ENCODE results near the gene ORAI3. TPM values are rescaled to one million over a fixed set of nuclear protein-coding genes. Genes with fewer than 3 reads are reported as not detected.

The ORAI3 gene
- total RNA-seq, 2 experiments from 2014 or later, result 7.6 to 10.9 TPM

GRCh38 chr16:31002250-31002700 lies 53.4 kb downstream of the ORAI3 start:
- no peak for TF ChIP-seq CTCF (IDR thresholded peaks at IDR 0.05)
- Mint-ChIP-seq H3K9me3 (no peaks in the 10 kb centered on the region), H3K4me3 (no peak overlapping the region), H3K27me3 (no peaks in the 10 kb centered on the region), H3K4me1 (ENCODE audit: low read depth) (no peaks in the 10 kb centered on the region), H3K27ac (no peak overlapping the region), H3K36me3 (ENCODE audit: low read depth) (no peaks in the 10 kb centered on the region)
- POLR2A ChIA-PET, result interaction anchor here (1.0 to 1.4 kb wide), 2 partner anchors 12 to 178 kb away, joined by 3 to 4 read pairs; partner anchors contain the start of gene FUS
- ATAC-seq, result no peak
- DNase-seq, result no peak
- intact Hi-C loops (cut with micrococcal nuclease), result no loop called here
- CTCF ChIA-PET, result interaction anchor here (0.6 to 1.8 kb wide), 4 partner anchors 17 to 94 kb away, joined by 3 to 8 read pairs (median 3); partner anchors contain the start of gene HSD3B7

- CTCF ChIA-PET, result interaction anchor here (0.6 to 1.8 kb wide), 4 partner anchors 18 to 93 kb away, joined by 3 to 8 read pairs (median 3); partner anchors contain the start of gene HSD3B7
- H3K27ac Mint-ChIP-seq, result no peak overlapping the region
Measured at GRCh38 chr16:31002862-31003341, 54.0 kb downstream of the ORAI3 start.

GRCh38 chr16:31003744-31004143 lies 54.9 kb downstream of the ORAI3 start:
- POLR2A ChIA-PET, result interaction anchor here (1.4 kb wide), 1 partner anchor 10 kb away, joined by 4 read pairs; no protein-coding TSS in a partner anchor
- DNase-seq (no peak), ATAC-seq (no peak)
- H3K27me3 Mint-ChIP-seq, result no peaks in the 10 kb centered on the region
- TF ChIP-seq CTCF (IDR thresholded peaks at IDR 0.05), result no peak
- CTCF ChIA-PET, result interaction anchor here (1.1 to 1.8 kb wide), 2 partner anchors 18 to 19 kb away, joined by 3 to 8 read pairs; partner anchors contain the start of gene HSD3B7
- no peak overlapping the region for H3K27ac Mint-ChIP-seq
- no peaks in the 10 kb centered on the region for H3K4me1 Mint-ChIP-seq (ENCODE audit: low read depth)
- intact Hi-C loops (cut with micrococcal nuclease), result no loop called here
- no peaks in the 10 kb centered on the region for H3K9me3 Mint-ChIP-seq
- no peak overlapping the region for H3K4me3 Mint-ChIP-seq
- no peaks in the 10 kb centered on the region for H3K36me3 Mint-ChIP-seq (ENCODE audit: low read depth)

More at GRCh38 chr16:31002862-31003341, 54.0 kb downstream of the ORAI3 start:
- H3K27me3 Mint-ChIP-seq, result no peaks in the 10 kb centered on the region
- DNase-seq (no peak), ATAC-seq (no peak)
- H3K36me3 Mint-ChIP-seq (ENCODE audit: low read depth), result no peaks in the 10 kb centered on the region
- H3K9me3 Mint-ChIP-seq, result no peaks in the 10 kb centered on the region
- intact Hi-C loops (cut with micrococcal nuclease), result no loop called here
- H3K4me1 Mint-ChIP-seq (ENCODE audit: low read depth), result no peaks in the 10 kb centered on the region
- H3K4me3 Mint-ChIP-seq, result no peak overlapping the region
- TF ChIP-seq CTCF (IDR thresholded peaks at IDR 0.05), result no peak
- POLR2A ChIA-PET, result interaction anchor here (1.0 to 1.4 kb wide), 2 partner anchors 11 to 177 kb away, joined by 3 to 4 read pairs; partner anchors contain the start of gene FUS

Other genes with a start within 250 kb of the ORAI3 start
- gene SRCAP, start 249.9 kb upstream of the ORAI3 start, total RNA-seq, result 10 to 100 TPM; 57.2 to 64.7 TPM
- 10 to 100 TPM; 27.8 to 30.3 TPM for gene PHKG2, start 200.6 kb upstream of the ORAI3 start, total RNA-seq
- gene CFAP119, start 187.0 kb upstream of the ORAI3 start, total RNA-seq, result 1 to 10 TPM; 3.8 to 3.9 TPM
- gene RNF40, start 186.7 kb upstream of the ORAI3 start, total RNA-seq, result 10 to 100 TPM; 63.2 to 68.1 TPM
- 1 to 10 TPM; 2.8 to 3.2 TPM for gene ZNF629, start 161.9 kb upstream of the ORAI3 start, total RNA-seq
- 10 to 100 TPM; 21.8 to 23.6 TPM for gene BCL7C, start 55.0 kb upstream of the ORAI3 start, total RNA-seq
- under 1 TPM; 0.31 to 0.32 TPM for gene CTF1, start 52.5 kb upstream of the ORAI3 start, total RNA-seq
- gene FBXL19, start 25.5 kb upstream of the ORAI3 start, total RNA-seq, result 10 to 100 TPM; 21.1 to 22.0 TPM
- gene SETD1A, start 8.7 kb downstream of the ORAI3 start, total RNA-seq, result 10 to 100 TPM; 18.0 to 19.2 TPM
- gene HSD3B7, start 36.1 kb downstream of the ORAI3 start, total RNA-seq, result 1 to 10 TPM in 1 of 2 experiments, under 1 TPM in 1; 0.45 to 1.3 TPM
- 1 to 10 TPM; 1.1 to 1.8 TPM for gene STX1B, start 61.6 kb downstream of the ORAI3 start, total RNA-seq
- 10 to 100 TPM; 25.2 to 27.7 TPM for gene STX4, start 84.5 kb downstream of the ORAI3 start, total RNA-seq
- 10 to 100 TPM; 16.2 to 18.8 TPM for gene ZNF668, start 125.2 kb downstream of the ORAI3 start, total RNA-seq
- gene ZNF646, start 125.4 kb downstream of the ORAI3 start, total RNA-seq, result 10 to 100 TPM; 22.0 to 24.4 TPM
- 1 to 10 TPM; 5.5 to 8.6 TPM for gene PRSS53, start 139.9 kb downstream of the ORAI3 start, total RNA-seq
- 10 to 100 TPM; 68.5 to 71.5 TPM for gene VKORC1, start 145.7 kb downstream of the ORAI3 start, total RNA-seq
- 10 to 100 TPM; 55.1 to 58.7 TPM for gene BCKDK, start 159.3 kb downstream of the ORAI3 start, total RNA-seq
- 10 to 100 TPM; 55.6 to 58.7 TPM for gene KAT8, start 168.6 kb downstream of the ORAI3 start, total RNA-seq
- gene PRSS8, start 186.7 kb downstream of the ORAI3 start, total RNA-seq, result not detected
- under 1 TPM; 0.18 to 0.72 TPM for gene PRSS36, start 201.0 kb downstream of the ORAI3 start, total RNA-seq
- 100 to 1,000 TPM; 486 to 533 TPM for gene FUS, start 231.1 kb downstream of the ORAI3 start, total RNA-seq